HL-60 (cell line): Measurements from ENCODE around the gene ATG10.

Experiments used
- DNase-seq, 2 experiments: peaks; one replicate each; pipeline ENCODE4 v3.0.0-alpha.2; 2010 to 2020; ENCODE audit warnings: low read depth in 1 of 2, low spot score in 1 of 2
- H3K27ac ChIP-seq: fragments of 250-450 bp; sonication (Bioruptor Pico); replicated peaks from 2 replicates; pipeline ENCODE4 v1.5.1; 2020; ENCODE audit warnings: mild to moderate bottlenecking, moderate library complexity
- H3K27me3 ChIP-seq: fragments of 250-450 bp; sonication (Bioruptor Pico); 2 replicates; pipeline ENCODE4 v1.5.1; 2021; ENCODE audit warnings: mild to moderate bottlenecking, moderate library complexity; ENCODE audit not compliant: insufficient read depth, poor library complexity, severe bottlenecking
- H3K4me3 ChIP-seq: replicated peaks from 2 replicates; pipeline ENCODE4 v1.5.1; 2011; ENCODE audit warnings: mild to moderate bottlenecking, control low read depth, low read length; ENCODE audit not compliant: insufficient read depth
- GABPA ChIP-seq: IDR thresholded peaks from 2 replicates; pipeline ENCODE4 v1.6.1; 2012; ENCODE audit warnings: low read depth
- POLR2AphosphoS5 ChIP-seq: IDR thresholded peaks from 2 replicates; pipeline ENCODE4 v1.6.1; 2012; ENCODE audit warnings: low read depth
- REST ChIP-seq: IDR thresholded peaks from 2 replicates; pipeline ENCODE4 v1.6.1; 2012; ENCODE audit warnings: low read depth; ENCODE audit not compliant: insufficient replicate concordance
- SPI1 ChIP-seq: IDR thresholded peaks from 2 replicates; pipeline ENCODE4 v1.6.1; 2012; ENCODE audit warnings: low read depth, mild to moderate bottlenecking, borderline replicate concordance
- TF ChIP-seq, protein P1 (sequence below): IDR thresholded peaks from one replicate; pipeline ENCODE4 v1.5.1; 2011; ENCODE audit warnings: low read length, control low read depth, inconsistent platforms; ENCODE audit not compliant: insufficient read depth

Gene ATG10

GRCh38 chr5:82050955-82051354, 79.1 kb downstream of the ATG10 start:
- TF ChIP-seq SPI1 (no peak), REST (no peak), POLR2AphosphoS5 (no peak), GABPA (no peak)
- TF ChIP-seq, protein P1, sequence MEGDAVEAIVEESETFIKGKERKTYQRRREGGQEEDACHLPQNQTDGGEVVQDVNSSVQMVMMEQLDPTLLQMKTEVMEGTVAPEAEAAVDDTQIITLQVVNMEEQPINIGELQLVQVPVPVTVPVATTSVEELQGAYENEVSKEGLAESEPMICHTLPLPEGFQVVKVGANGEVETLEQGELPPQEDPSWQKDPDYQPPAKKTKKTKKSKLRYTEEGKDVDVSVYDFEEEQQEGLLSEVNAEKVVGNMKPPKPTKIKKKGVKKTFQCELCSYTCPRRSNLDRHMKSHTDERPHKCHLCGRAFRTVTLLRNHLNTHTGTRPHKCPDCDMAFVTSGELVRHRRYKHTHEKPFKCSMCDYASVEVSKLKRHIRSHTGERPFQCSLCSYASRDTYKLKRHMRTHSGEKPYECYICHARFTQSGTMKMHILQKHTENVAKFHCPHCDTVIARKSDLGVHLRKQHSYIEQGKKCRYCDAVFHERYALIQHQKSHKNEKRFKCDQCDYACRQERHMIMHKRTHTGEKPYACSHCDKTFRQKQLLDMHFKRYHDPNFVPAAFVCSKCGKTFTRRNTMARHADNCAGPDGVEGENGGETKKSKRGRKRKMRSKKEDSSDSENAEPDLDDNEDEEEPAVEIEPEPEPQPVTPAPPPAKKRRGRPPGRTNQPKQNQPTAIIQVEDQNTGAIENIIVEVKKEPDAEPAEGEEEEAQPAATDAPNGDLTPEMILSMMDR: no peak
- no peak for DNase-seq
- no peak overlapping the region for H3K4me3 ChIP-seq
- no peak overlapping the region for H3K27ac ChIP-seq
- no peaks in the 10 kb centered on the region for H3K27me3 ChIP-seq

GRCh38 chr5:82054004-82054710, 82.3 kb downstream of the ATG10 start:
- Histone ChIP-seq H3K27ac (no peak overlapping the region), H3K4me3 (no peak overlapping the region), H3K27me3 (no peaks in the 10 kb centered on the region)
- TF ChIP-seq SPI1 (no peak), GABPA (no peak), REST (no peak), POLR2AphosphoS5 (no peak)
- TF ChIP-seq, protein P1: no peak
- no peak for DNase-seq

DNA sequence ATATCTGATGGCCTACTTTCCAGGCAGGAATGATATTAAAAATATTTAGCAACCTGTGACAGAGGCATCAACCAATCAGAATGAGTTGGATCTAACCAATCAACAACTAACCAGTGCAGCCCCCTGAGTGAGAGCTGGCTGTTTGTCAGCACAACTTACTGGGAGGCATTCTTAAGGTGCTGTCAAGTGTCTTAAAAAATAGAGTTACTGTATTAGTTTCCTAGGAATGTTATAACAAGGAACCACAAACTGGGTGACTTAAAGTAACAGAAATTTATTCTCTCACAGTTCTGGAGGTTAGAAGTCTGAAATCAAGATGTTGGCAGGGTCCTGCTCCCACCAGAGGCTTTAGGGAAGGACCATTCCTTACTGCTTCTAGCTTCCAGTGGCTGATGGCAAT, 85.2 kb downstream of the ATG10 start:
- TF ChIP-seq SPI1: no peak
- no peak for TF ChIP-seq REST
- TF ChIP-seq, protein P1: no peak
- no peak for TF ChIP-seq GABPA
- TF ChIP-seq POLR2AphosphoS5: no peak
- Histone ChIP-seq H3K27me3 (no peaks in the 10 kb centered on the region), H3K4me3 (no peak overlapping the region), H3K27ac (no peak overlapping the region)
- no peak for DNase-seq
